Stimulated activated CD4-positive, alpha-beta T cell treated with anti-CD3 and anti-CD28 coated beads, Interleukin-12 subunit alpha, Interleukin-12 subunit beta, amount 100 ng/mL, for 24 hours (primary cell): ENCODE results near the gene MEF2C.

Experiments
- DNase-seq, 2 experiments: peaks; one replicate each; pipeline ENCODE4 v3.0.0-alpha.2; 2020; ENCODE audit warnings: low read depth in 2 of 2

Gene MEF2C

DNA sequence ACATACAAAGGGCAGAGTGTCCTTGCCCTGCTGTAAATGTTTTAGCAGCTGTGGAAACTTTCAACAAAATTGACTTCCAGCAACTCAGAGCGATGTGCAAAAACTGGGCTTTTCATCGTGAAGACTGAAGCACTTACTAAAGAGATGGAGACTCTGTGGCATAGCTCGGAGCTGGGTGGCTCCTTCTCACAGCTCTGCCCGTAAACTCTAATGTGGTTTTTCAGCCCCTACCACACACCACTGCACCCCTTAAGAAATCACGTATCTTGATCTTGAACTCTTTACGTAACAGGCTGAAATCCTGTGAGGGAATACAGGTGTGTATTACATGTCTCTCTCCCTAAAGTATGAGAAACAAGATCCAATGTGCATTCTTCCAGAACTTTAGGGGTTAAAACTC lies 124.4 kb downstream of the MEF2C start:
- DNase-seq: no peak

DNA sequence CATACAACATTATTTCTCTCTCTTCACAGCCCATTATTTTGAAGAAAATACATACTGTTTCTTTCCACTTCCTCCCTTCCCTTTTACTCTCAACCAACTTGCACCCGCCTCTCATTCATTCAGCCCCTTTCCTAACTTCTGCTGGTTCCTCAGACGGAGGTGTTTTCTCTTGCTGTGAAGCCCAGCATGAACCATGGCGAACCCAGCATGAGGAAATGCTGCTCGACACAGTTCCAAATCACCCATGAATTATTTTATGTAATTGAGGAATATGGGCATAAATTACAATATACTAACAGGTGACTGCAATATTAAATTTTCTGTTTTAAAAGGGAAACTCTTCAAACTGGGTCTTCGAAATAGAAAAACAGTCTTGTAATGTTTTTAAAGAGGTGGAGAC lies 124.8 kb downstream of the MEF2C start:
- no peak for DNase-seq

DNA sequence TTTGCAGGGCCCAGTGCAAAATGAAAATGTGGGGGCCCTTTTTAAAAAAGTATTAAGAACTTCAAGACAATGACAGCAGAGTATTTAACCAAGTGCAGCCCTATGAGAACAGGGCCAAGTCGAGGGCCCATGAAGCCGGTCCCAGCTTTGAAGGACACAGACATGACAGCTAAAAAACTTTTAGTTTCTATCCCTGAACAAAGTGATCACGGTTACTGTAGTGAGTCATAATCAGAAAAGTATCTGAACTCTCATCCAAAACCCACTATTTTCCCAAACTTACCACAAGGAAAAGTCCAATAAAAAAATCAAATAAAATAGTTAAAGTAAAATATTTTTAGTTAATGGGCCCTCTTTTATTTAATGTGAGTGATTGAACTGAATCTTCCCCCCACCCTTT lies 126.0 kb downstream of the MEF2C start:
- no peak for DNase-seq

DNA sequence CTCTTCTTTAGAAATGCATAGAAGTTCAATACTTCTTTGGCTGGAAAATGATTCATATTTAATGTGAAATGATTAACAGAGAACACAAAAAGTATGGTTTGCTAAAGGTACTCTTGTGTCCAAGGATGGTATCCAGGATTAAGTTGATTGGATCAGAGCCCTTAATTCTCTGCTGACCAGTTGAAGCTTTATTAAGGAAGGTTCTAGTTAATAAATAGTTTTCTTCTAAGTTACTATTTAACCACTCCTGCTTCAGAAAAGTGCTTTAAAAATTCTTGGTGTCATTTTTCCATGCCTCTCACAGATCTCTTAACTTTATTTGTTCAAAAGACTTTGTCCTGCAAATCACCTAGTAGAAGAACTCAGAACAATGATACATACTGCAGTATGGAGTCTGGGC lies 134.3 kb downstream of the MEF2C start:
- DNase-seq: no peak

DNA sequence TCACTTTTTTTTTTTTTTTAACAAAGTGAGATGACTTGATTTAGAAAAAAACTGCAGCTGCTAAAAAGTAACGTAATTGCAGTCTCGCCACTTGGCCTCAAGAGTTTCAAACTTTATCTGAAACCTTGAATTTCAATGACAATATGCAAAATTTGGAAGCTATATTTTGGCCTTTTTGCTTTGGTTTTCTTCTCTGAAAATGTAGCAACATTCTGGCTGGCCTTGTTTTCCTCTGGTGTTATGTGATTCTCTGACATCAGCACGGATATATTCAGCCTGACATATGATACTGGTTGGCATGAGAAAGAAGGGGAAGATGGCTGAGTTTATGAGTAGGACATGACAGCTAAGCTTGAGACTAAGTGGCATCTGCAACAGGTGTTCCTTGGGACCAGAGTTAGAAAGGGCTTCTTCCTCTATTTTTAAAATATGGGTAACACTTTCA lies 136.5 kb downstream of the MEF2C start:
- no peak for DNase-seq

DNA sequence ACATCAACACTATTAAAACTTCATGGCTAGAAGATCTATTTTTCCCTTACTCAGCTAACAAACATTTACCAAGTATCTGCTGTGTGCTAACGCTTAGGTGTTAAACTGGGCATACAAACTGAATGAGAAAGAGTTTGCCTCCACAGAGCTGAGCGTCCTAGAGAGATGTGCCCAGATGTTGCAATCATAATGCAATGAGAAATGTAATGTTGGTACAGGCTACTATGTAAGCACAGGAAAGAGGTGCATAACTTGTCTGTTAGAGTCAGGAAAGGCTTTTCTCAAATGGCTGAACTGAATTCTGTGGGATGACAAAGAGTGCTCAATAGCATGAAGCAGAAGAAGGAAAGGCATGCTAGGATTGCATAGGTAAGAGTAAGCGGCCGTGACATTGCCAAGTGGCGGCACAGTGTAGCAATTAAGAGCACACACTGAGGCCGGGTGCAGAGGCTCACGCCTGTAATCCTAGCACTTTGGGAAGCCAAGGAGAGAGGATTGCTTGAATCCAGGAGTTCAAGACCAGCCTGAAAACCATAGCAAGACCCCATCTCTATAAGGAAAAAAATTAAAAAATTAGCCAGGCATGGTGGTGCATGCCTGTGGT lies 137.8 kb downstream of the MEF2C start:
- no peak for DNase-seq

DNA sequence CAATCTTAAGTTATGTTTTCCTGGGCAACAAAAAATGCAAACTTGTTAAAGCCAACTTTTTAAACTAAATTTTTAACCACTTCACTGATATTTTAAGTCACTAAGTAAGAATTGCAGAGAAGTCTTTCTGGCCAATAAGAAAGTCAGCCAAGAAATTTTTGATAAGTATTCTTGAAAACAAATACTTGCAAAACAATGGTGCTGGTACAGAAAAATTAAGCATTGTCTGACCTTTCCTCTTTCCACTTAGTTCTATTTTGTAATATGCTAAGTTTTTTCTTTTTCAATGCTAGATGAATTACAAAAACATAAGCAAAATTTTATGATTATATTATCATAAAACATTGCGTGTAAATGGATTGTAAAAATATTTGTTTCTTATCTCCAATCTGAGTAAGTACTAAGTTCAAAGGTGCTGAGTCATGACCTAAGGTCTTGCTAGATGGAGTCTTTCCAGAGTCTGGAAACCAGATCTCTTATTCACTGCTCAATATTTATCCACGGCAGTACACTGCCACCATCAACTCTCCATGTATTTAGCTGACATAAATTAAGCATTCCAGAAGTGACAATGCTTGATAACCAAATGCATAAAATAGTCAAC lies 139.7 kb downstream of the MEF2C start:
- DNase-seq: no peak

DNA sequence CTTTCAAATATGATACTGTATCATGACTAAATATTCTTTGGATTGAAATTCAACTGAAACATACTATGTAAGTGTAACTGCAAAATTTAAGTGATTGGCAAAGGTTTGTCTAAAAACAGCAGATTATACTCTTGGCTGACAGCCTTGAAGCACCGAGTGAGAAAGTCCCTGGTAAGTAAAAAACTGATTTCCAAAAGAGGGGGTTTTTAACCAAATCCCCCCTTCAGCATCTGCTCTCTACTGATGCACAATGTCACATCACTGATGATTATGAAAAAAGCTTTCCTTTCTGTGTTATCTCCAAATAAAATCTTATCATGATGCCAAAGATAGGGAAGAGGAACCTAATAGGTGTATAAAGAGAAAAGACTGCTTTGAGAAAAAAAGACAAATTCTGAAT lies 141.0 kb downstream of the MEF2C start:
- no peak for DNase-seq

DNA sequence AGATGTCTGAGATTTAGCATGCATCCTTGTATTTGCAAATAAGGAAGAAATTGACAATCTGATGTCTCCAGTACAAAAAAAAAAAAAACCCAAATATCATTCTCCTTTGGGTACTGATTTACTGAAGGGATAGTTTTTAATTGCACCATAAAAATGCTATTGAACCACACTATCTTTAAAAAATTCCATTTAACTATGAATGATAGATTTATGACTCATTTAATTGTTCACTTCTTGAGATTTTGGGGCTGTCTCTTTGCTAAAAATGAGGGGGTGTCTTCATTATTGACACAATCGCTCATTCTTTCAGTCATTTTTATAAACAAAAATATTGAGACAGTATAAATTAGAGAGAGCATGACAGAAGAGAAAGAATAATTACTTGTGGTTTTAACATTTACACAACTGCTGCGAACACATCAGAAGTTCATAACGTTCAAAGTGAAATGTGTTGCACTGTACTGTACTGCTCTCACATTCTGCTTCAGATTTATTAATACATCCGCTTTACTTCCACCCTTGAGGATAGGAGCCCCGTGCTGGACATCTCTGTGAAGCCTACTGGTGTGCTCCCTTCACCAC lies 142.3 kb downstream of the MEF2C start:
- no peak for DNase-seq

DNA sequence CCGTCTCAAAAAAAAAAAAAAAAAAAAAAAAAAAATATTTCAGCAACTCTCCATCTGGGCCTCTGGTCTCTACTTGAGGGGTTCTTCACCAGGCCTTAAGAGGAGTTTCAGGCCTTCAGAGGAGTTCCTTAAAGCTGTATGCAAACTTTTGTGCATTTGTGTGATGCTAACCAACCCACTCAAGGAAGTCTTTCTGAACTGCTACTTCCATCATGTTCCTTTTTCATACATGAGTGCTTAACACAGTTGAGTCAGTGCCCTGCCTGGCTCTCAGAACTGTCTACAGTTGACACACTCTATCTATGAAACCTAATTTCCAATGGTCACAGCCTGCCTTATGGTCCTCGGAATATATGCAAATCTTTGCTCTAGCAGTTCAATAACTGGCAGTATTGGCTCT lies 146.5 kb downstream of the MEF2C start:
- DNase-seq: no peak

DNA sequence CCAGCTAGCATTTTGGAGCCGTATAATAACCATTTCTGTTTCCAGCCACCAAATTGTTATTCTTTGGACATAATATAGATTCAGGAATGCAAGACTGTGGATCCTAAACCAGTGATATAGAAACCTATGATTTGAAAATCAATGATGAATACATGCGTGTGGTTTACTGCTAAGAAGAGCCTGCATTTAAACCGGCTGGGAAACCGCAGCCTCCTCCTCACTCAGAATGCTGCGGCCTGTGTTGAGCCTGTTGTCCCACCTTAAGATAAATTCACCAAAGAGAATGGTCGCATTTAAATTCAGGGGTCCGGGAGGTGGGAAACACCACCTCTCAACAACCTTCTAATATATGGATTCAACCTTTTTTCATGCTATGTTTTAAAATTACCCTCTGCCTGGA lies 148.0 kb downstream of the MEF2C start:
- DNase-seq: no peak

DNA sequence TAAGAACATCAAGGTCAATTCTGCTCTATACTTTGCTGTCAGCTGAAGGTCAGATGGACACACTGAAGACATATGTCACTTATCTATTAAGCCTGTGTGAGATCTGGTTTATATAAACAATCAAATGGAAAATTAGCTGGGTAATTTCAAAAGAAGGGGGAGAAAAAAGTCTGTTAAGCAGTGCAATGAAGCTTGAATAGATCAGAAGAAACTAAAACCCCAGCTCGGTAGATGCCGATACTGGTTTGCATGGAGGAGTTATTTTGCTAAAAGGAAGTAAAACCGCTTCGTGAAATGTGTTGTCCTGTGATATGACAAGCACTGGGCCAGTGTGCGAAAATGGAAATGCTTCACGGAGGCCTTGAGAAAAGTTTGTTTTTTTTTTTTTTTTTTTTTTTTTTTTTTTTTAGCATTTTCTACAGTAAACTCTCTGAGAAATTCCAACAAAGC lies 148.8 kb downstream of the MEF2C start:
- no peak for DNase-seq

DNA sequence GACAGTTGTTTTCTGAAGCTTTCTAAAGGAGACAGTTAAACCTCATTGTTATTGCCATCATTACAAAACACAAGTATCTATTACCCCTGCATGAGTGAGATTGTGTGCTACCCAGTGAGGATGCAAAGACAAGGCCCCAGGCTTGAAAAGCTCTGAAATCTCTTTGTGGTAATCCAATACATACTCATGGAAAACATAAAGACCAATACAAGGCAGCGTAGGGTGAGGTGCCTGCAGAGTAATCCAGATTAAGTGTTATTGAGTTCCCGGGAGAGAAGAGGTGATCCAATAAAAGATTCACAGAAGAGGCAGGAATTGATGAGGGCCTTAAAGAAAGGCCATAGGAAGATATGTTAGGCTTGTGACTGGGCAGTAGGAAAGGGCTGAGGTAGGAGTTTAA lies 150.1 kb downstream of the MEF2C start:
- DNase-seq: no peak

DNA sequence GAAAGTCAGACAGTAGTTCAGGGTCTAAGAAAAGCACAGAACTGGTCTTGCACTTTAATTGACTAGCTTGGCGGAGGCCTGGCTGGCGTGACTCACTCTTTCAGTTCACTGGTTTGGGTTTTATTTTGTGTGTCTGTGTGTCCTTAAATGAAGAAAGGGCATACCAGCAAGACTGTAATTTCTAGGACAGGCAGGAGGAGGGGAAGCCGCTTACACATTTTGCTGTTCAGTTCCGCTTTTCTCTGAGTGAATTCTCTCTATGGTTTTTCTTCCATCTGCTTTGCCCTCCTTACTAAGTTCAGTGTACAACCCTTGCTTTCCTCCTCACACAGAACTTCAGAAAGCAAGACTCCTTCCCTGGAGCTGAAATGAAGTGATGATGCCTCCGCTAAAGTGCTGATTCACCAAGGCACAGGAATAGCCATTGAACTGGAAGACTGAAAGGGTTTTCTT lies 150.8 kb downstream of the MEF2C start:
- DNase-seq: no peak

DNA sequence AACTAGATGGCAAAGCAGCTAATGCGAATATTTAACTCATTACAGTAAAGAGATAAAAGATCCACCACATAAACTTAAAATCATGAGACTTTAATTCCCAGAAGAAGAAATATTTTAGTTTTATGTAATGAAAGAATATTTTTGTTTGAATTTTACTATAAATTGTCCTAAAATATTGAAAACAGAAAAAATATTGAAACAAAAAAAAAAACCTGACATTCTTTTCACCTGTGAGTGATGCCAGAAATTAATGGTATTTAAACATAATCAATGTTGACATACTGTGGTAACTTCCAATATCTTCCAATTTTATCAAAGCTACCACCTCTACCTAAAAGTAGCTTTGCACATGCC lies 153.2 kb downstream of the MEF2C start:
- DNase-seq: no peak

DNA sequence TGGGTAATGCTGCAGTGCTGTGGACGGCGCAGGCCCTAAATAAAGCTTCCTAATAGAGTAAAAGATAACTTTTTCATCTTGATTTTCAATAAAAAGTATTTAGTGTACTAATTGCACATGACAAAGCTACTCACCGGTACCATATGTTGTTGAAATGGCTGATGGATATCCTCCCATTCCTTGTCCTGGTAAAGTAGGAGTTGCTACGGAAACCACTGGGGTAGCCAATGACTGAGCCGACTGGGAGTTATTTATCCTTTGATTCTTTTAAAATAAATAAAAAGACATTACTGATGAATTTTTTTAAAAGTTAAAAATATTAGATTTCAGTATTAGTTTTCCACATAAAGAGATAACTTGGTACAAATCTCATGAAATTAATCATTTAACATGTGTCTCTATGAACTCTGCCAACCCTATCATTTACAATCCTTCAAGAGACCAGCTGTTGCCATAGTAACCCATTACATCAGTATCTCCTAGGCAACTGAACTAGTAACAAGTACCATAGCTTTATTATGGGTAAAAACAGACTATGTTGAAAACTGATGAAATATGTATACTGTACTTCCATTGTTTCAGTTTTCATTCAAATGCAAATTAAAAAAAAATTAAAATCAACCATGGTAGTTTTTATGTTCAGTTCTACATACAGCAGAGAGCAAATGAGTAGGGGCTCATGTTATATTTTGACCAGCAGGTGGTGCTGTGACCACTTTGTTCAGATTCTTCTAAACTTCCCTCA lies 153.7 kb downstream of the MEF2C start:
- peak; percentile 10 to 43 for DNase-seq

DNA sequence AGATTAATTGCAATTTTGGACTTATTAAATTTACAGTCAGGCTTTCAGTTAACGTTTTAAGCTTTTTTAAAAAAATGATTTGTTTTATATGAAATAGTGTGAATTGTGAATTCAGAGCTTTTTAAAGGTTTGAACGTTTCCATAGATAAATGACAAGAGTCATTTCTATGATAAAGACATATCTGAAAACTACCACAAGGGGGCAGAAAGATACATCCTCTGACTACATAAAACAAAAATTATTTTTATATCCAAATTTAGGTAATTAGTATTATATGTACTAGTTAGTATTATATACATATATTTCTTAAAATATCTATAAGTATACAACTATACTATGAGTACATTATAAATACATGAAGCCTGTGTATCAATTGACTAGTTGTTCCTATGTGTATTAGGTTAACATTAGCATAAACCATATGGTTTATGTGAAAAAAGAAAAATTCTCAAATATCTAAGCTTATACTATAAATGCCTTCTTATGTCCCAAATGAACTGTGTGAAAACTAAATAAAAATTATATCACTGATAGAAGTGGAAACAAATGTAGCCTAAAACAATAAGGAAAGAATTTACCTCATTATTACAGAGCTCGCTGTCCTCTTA lies 155.2 kb downstream of the MEF2C start:
- DNase-seq: no peak

DNA sequence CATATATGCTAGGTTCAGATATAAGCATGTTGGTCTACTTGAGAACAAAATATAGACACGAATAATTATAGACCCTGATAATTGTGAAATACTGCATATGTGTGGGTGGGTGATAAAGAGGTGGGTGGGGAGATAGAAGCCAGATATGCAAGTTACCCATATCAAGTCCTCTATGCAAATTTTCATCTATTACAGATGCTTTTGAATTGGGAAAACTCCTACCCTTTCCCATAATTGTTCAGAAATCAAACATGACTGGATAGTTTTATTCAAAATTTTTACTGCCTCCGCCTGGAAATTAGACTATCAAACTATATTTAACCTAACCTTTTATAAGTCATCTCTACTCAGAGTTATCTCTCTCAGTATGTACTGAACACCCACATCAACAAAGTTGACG lies 157.5 kb downstream of the MEF2C start:
- DNase-seq: no peak

DNA sequence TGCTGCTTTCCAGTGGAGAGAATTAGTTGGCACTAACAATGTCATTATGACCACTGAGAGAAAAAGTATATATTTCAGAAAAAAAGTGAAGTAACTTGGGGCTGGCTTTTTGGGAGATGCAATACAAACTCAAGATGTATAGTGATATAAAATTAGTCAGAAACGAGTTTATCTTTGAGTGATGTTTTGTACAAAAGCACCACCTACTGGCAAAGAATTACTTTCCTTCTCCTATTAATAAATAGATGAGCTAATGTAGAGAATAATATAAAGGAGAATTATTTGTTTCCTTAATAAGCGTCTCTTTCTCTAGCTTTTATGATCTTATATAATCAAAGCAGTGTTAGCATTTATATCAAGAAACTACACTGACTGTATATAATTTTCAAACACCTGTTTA lies 158.8 kb downstream of the MEF2C start:
- DNase-seq: no peak

DNA sequence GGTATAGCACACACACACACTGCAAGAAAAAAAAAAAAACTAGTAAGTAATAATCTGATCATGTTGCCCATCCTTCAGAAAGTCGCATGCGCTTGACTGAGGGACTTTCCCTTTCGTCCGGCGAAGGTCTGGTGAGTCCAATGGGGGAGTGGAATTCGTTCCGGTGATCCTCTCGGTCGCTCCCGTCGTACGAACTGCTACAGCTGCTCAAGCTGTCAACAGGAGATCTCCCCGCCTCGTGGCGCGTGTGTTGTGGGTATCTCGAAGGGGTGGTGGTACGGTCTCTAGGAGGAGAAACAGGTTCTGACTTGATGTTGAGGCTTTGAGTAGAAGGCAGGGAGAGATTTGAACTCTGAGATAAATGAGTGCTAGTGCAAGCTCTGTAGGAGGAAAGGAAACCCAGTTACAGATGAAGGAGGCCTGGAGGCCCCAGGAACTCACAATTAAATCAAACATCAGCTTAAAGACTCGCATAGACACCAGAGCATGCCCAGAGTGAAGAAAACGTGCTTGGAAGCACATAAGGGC lies 160.4 kb downstream of the MEF2C start:
- DNase-seq: no peak

DNA sequence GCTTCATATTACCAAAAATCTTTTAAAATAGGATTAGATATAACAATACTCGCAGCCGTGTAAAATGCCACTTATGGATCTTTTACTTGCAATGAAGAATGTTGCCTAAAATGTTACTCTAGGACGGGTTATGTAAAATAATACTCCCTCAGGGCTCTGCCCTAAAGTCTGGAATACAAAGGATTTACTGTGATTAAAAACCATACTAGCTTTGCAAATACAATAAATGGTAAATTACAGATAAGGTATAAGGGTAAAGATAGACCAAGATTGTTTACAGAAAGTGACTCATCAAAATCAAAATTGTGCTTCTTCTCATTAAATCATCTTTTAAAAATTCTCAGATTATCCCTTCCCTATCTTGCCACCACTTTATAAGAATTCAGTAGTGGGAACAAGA lies 163.6 kb downstream of the MEF2C start:
- DNase-seq: no peak

DNA sequence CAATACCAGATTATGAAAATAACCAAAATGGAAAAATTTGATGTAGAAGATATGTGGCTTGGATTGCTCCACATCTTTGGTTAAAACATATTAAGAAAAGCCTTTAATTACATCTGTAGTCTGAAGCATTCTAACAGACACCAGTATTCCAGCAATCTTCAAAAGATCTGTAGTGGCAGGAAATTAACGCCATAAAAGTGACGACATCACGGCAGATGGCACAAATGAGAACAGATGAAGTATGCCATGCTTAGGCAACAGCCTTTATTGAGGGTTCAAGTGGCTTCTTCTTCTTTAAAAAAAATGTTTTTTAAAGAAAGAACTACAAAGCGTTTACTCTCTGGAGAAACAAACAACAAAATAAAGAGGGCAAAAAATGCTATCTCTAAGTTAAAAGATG lies 164.2 kb downstream of the MEF2C start:
- DNase-seq: no peak
